GM18508 (cell line): ENCODE data around the gene FAM209A.
"Not testable (repeated sequence)": the region's sequence is repeated elsewhere in the genome, so short reads cannot be mapped to it uniquely, and the experiment has no call there.

Experiments used
- ATAC-seq: cut with Tn5 transposase; IDR thresholded peaks from one replicate; pipeline ENCODE4 v1.9.1; 2021; ENCODE audit warnings: moderate number of reproducible peaks; ENCODE audit not compliant: insufficient read depth, unreplicated experiment

FAM209A gene

DNA sequence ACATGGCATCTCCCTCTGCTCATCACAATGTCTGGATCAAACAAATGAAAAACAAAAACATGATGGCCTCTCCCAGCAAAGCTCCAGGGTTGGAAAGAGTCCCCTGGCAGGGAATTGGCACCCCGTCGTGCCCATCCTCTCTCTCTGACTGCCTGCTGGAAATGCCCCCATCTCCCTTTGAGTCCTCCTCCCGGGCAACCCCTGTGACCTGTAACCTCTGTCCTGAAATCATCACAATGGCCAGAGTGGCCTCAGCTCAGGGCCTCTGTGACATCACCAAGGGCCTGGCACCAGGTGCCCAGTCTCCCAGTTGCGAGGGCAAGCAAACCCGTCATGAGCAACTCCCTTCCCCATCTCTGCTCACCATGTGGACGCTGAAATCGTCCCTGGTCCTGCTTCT is at the start of gene FAM209A:
Gene FAM209A (plus strand): TSS at position 301 of the 400 bp plus-strand sequence. CDS start 65 bp downstream, at position 366.
- not testable (repeated sequence) for ATAC-seq

- no peak for ATAC-seq
Observed at GRCh38 chr20:56483970-56484369, 40.6 kb upstream of the FAM209A start.

DNA sequence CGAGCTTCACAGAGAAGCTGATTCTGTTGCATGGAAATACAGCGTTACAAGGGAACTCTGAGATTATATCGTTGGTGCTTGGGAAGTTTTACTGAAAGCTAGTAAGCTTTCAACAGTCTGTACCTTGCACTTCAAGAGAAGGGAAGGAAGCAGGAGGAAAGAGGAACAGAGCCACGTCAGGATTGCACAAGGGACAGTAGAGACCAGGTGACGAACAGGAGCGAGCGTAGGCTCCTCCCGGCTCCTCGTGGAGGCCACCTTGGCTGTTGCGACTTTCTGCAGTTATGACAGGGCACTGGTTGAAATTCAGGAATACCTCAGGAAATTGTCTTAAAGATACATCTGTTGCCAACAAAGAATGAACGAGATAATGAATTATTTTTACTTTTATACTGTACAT is 37.3 kb upstream of the FAM209A start:
- ATAC-seq, result no peak

DNA sequence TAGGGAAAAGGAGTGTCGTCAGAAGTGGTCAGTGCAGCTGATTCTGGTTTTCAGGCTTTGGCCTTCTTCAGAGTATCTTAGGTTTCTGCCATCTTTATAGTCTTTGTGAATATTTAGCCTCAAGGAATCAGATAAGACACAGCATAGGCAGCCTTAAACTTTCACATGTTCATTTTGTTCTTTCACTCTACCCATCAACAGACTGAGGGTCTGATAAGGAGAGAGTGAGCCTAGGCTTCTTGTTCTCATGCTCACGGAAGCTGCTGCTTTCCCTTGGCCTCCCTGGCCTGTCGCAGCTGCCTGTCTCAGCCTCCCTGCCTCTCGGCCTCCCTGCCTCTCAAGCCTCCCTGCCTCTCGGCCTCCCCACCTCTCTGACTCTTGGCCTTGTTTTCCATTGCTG is 36.0 kb upstream of the FAM209A start:
- no peak for ATAC-seq

DNA sequence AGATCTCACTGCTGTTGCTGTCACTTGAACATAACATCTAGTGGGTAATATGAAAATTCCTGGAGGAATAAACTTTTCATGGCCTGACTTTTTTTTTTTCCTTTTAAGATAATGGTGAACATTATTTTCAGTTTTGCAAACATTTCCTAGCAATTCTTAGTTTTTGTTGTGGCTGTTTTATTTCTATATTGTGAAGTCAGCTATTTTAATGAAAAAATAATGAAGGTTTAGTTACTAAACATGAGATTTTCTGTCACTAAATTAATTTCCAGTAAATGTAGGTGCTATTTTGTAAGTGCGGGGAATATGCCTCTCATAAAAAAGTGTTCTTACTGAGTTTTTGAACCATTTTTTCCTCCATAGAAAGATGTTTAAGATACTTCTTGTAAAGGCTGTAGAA is 23.4 kb upstream of the FAM209A start:
- ATAC-seq, result no peak

DNA sequence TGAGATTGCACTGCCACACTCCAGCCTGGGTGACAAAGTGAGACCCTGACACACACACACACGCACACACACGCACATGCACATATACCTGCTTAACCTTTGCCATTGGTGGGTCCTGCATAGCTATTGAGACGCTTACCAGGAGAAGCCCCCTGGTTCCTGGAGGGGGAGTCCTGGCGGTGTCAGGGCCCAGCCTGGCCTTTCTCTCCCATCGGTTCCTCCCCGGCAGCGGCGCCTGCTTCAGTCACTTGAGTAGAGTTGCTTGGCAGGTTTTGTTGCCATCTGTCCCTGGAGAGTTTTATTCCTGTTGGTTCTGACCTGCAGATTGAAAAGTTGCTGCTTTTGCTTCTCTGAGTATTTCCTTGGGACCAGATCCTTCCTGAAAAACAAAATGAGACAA is 20.6 kb upstream of the FAM209A start:
- ATAC-seq, result no peak

DNA sequence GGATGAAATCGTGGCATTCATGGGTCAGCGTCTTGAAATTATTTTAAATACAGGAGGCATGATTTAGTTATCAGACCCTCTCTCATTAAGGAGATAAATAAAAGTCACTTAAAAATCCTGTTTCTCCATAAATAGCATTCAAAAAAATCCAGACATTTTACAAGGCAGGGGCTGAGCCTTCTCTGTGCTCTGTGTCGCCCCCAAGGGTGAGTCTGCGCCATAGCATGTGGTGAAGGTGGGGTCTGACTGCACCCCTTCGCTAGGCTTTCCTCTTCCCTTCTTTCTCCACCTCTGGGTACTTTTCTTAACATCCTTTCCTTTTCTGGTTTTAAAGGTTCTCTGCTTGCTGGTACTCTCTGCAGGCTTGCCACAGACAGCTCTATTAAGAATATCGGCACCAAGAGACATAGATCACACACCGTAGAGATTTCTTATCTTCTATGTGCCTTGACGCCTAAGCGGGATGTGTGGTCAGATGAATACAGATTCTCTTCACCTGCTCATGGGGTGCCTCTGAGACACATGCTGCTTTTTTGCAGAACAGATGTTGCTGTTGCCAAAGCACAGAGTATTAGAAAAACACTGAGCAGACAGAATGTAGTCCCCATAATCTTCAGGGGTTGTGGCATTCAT is 20.1 kb upstream of the FAM209A start:
- no peak for ATAC-seq

- ATAC-seq, result no peak
Observed at GRCh38 chr20:56506103-56506502, 18.4 kb upstream of the FAM209A start.

- no peak for ATAC-seq
Observed at GRCh38 chr20:56511926-56512325, 12.6 kb upstream of the FAM209A start.

DNA sequence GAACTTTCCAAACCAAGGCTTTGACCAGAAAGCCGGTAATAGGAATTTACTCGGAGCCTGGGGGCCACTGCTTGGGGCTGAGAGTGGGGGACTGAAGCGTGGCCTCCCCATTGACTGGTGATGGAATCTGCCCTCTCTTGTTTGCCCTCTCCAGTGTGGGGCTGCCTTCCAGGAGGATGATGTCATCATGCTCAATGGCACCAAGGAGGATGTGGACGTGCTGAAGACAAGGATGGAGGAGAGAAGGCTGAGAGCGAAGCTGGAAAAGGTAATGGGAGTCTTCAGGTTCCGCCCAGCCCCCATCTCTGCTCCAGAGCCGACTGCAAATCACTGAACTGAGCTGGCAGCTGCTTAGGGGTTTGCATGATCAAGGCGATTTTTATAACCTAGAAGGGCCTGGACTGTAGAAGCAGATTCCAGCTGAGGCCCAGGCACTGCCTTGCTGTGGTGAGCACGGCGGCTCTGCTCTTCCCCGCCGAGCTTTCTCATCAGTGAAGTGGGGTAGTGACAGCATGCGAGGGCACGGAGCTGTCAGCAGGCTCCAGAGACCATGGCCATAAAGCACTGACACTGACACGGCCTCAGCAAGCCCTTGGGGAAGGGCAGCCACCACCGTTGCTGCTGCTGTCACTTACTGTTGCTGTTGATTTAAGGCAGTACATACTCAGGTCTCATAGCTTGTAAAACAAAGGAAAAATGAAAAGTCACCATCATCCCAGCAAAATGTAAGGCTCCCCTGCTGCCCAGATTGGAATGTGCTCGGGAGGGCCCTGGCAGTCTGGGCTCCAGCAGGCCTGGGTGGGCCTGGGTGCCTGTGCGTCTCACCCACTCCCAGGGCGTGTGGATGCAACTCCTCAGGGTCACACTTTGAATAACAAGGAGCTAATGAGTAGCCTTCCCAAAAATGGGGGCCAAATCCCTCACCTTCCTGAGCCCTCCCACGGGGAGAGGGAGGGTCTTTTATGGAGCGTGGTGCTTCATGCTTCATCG is 11.1 kb upstream of the FAM209A start:
- ATAC-seq, result no peak

GRCh38 chr20:56516631-56517030 is 7.9 kb upstream of the FAM209A start:
- no peak for ATAC-seq

DNA sequence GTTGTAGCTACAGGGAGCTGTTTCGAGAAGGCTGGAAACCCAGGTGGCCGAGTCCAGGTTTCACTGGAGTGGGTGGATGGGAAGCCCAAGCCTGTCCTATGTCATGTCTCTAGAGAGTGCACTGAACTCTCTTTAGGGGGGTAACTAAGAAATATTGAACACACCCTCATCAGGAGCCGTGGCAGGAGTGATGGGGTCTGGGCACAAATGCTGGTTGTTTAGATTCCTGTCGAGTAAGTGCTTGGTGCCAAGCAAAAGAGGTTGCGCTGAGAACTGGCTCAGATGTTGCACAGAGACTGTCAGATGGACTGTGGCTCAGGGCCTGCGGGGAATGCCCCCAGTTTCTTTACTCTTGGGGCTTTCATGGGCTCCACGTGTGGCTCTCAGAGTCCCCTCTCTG is 7.3 kb upstream of the FAM209A start:
- no peak for ATAC-seq

- ATAC-seq, result no peak
Observed at GRCh38 chr20:56517641-56518040, 6.9 kb upstream of the FAM209A start.

DNA sequence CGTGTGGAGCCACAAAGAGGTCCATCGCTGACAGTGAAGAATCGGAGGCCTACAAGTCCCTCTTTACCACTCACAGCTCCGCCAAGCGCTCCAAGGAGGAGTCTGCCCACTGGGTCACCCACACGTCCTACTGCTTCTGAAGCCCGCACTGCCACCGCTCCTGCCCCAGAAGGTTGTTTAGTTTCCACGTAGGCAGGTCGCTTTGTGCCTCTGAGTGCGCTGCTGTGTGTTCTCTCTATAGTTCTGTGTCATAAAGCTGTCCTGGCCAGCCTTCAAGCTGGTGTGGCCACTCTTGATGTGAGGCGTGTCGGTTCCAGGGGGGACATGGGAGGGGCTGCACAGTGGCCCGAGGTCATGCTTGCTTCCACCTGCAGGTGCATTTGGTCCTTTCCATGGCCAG is 6.4 kb upstream of the FAM209A start:
- ATAC-seq, result no peak

- ATAC-seq, result no peak
Observed at GRCh38 chr20:56518721-56519398, 5.7 kb upstream of the FAM209A start.

- no peak for ATAC-seq
Observed at GRCh38 chr20:56519551-56519950, 5.0 kb upstream of the FAM209A start.

DNA sequence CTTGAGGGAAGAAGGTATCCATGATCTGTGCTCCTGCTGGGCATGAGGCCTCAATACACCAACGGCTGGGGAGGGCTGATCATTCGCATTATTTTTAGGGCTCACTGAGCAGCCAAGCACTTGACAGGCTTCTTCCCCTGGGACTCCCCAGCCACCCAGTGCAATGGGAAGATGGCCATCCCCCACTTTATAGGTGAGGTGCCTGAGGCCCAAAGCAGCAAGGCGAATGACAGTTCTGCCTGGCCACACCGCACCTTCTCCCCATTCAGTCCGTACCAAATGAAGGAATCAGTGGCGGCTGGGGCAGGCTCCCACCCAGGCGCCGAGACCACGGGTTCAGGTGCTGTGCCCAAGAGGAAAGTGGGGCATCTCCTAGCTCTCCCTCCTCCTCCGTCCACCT is 4.4 kb upstream of the FAM209A start:
- ATAC-seq, result no peak

GRCh38 chr20:56520746-56521354 is 3.7 kb upstream of the FAM209A start:
- ATAC-seq, result not testable (repeated sequence)

DNA sequence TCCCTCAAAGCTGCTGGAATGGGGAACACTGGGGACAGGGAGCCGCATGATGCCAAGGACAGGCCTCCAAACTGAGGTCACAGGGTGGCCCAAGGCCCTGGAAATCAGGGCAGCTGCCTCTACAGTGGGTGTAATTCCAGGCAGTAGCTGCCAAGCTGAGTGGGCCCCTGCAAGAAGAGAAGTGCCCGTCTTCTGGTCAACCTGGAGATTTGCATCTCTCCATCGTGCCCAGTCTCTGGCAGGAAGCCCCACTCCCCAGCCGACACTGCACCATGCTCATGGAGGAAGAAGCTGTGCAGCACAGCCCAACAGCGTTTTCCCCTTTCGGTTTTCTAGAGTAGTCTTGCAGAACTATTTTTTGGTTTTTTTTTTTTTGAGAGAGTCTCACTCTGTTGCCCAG is 2.2 kb upstream of the FAM209A start:
- no peak for ATAC-seq

GRCh38 chr20:56527521-56527920 is 3.0 kb downstream of the FAM209A start:
- no peak for ATAC-seq

DNA sequence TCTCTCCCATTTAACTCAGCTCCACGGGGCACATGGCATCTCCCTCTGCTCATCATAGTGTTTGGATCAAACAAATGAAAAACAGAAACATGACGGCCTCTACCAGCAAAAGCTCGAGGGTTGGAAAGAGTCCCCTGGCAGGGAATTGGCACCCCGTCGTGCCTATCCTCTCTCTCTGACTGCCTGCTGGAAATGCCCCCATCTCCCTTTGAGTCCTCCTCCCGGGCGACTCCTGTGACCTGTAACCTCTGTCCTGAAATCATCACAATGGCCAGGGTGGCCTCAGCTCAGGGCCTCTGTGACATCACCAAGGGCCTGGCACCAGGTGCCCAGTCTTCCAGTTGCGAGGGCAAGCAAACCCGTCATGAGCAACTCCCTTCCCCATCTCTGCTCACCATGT is 8.4 kb downstream of the FAM209A start, which contains the start of gene FAM209B:
Gene FAM209B (plus strand): TSS at position 301 of the 400 bp plus-strand sequence. CDS start 96 bp downstream, at position 397.
- ATAC-seq, result not testable (repeated sequence)
